ENCODE measurements around the gene SLN.

The SLN gene

DNA sequence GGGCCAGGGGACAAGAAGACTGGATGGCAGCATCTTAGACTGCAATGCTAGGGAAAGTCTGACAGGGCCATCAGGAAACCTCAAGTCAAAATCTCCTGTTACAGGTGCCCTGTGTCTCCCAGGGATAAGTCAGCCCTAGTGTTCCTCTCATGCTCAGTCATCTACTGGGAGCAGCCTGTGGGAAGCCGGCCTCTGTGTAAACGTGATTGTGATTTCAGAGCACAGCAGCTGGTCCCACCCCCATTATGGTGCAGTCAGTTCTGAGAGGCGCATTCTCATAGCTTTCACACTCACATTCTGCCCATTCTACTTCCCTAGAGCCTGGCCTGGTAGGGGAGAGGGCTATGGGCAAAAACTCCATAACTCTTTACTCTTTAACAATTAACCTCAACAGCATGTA lies 7.2 kb upstream of the SLN start:
- H3K27me3 ChIP-seq, result no peaks in the 10 kb centered on the region
- H3K4me1 ChIP-seq, result peaks cover 0 to 10% (median 0%) of the 10 kb centered on the region in 4 donors
- intact Hi-C loops (cut with DNase I; ENCODE audit: low total_unique reads), result no loop called here
- TF ChIP-seq, protein P1, sequence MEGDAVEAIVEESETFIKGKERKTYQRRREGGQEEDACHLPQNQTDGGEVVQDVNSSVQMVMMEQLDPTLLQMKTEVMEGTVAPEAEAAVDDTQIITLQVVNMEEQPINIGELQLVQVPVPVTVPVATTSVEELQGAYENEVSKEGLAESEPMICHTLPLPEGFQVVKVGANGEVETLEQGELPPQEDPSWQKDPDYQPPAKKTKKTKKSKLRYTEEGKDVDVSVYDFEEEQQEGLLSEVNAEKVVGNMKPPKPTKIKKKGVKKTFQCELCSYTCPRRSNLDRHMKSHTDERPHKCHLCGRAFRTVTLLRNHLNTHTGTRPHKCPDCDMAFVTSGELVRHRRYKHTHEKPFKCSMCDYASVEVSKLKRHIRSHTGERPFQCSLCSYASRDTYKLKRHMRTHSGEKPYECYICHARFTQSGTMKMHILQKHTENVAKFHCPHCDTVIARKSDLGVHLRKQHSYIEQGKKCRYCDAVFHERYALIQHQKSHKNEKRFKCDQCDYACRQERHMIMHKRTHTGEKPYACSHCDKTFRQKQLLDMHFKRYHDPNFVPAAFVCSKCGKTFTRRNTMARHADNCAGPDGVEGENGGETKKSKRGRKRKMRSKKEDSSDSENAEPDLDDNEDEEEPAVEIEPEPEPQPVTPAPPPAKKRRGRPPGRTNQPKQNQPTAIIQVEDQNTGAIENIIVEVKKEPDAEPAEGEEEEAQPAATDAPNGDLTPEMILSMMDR (IDR thresholded peaks at IDR 0.05), result no peak
- no peak overlapping the region for H3K4me3 ChIP-seq
- DNase-seq, result no peak
- H3K36me3 ChIP-seq, result no peaks in the 10 kb centered on the region
- no peak overlapping the region for H3K27ac ChIP-seq
- no peaks in the 10 kb centered on the region for H3K9me3 ChIP-seq

DNA sequence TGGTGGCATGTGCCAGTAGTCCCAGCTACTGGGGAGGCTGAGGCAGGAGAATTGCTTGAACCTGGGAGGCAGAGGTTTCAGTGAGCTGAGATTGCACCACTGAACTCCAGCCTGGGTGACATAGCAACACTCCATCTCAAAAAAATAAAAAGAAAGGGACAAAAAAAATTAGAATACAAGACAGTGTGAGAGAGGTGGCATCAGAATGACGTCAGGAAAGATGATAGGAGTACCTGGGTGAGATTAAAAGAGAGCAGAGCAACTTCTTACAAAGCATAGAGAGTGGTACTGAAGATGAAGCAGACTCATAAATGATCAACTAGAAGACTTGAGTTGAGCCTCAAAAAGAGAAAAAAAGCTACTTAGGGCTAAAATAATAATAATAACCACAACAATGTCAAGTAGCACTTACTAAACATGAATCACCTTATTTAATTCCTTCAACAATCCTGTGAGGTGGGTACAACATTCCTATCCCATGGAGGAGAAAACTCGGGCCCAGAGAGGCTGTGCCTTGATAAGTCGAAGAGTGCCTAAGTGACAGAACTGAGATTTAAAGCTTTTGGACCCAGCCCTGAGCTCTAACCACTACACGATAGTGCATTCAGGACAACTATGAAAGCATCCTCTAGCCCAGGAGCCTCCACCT lies 5.2 kb upstream of the SLN start:
- no peaks in the 10 kb centered on the region for H3K9me3 ChIP-seq
- H3K4me1 ChIP-seq, result peaks cover 0 to 10% (median 0%) of the 10 kb centered on the region in 4 donors
- TF ChIP-seq, protein P1 (IDR thresholded peaks at IDR 0.05), result no peak
- DNase-seq, result no peak
- intact Hi-C loops (cut with DNase I; ENCODE audit: low total_unique reads), result no loop called here
- no peak overlapping the region for H3K27ac ChIP-seq
- H3K27me3 ChIP-seq, result no peaks in the 10 kb centered on the region
- H3K4me3 ChIP-seq, result no peak overlapping the region
- H3K36me3 ChIP-seq, result no peaks in the 10 kb centered on the region

DNA sequence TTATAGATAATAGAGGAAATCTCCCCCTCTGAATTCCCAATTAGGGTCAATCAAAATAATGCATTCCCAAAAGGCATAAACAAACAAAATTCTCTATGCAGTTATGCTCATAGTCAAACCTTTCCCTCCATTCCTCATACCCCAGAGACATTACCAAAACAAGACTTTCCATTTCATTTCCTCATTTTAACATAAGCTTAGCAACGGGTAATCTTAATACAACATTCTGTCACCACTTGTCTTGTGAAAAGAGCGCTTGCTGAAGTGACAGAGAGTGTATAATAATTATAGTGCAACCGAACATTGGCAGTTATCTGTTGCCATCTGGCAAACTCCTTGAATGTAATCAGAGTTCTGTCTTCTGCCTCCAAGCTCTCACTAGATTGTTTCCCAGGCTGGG lies 1.2 kb upstream of the SLN start:
- Histone ChIP-seq H3K4me3 (no peak overlapping the region), H3K9me3 (no peaks in the 10 kb centered on the region), H3K36me3 (no peaks in the 10 kb centered on the region), H3K27ac (no peak overlapping the region), H3K27me3 (peaks cover 0 to 3% of the 10 kb centered on the region in 2 donors), H3K4me1 (no peaks in the 10 kb centered on the region)
- TF ChIP-seq, protein P1 (IDR thresholded peaks at IDR 0.05), result no peak
- intact Hi-C loops (cut with DNase I; ENCODE audit: low total_unique reads), result no loop called here
- no peak for DNase-seq

DNA sequence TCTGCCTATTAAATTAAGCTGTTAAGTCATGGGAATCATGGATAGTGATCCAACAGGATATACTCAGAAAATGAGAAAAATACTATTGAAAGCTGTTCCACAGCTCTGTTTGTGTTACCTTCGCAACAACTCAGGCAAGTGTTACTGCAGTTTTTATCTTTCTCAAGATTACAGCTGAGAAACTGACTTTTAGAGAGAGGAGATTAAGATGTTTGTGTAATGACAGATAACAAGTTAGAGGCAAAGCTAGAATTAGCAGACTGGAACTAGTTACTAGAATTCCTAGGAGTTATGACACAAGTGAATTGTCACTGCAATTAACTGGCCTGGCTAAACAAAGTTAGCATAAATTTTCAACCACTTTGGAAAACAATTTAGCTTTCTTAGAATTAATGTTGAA lies 1.6 kb downstream of the SLN start:
- Histone ChIP-seq H3K4me1 (no peaks in the 10 kb centered on the region), H3K27me3 (peaks cover 0 to 3% of the 10 kb centered on the region in 2 donors), H3K36me3 (no peaks in the 10 kb centered on the region), H3K9me3 (no peaks in the 10 kb centered on the region), H3K27ac (no peak overlapping the region), H3K4me3 (no peak overlapping the region)
- intact Hi-C loops (cut with DNase I; ENCODE audit: low total_unique reads), result no loop called here
- TF ChIP-seq, protein P1 (IDR thresholded peaks at IDR 0.05), result no peak
- no peak for DNase-seq

DNA sequence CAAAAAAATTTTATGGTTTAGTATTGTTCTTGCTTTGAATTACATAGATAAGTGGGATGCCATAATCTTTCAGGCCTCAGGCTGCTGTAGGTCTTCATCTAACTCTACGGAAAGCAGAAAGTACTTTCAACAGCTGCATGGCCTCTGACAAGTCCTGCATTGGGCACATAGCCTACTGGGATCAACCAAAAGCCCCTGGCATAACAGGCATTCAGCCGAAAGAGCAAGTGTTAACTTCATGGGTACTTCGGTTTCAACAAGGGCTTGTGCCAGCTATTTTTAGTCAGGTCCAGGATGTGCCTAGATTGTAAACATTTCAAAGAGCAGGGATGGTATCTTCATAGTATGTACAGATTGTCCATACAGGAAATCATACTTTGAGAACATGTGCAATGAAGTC lies 3.1 kb downstream of the SLN start:
- intact Hi-C loops (cut with DNase I; ENCODE audit: low total_unique reads), result no loop called here
- Histone ChIP-seq H3K4me1 (no peaks in the 10 kb centered on the region), H3K36me3 (no peaks in the 10 kb centered on the region), H3K9me3 (no peaks in the 10 kb centered on the region), H3K27ac (no peak overlapping the region), H3K27me3 (peaks cover 0 to 3% of the 10 kb centered on the region in 2 donors), H3K4me3 (no peak overlapping the region)
- DNase-seq, result no peak
- TF ChIP-seq, protein P1 (IDR thresholded peaks at IDR 0.05), result no peak

DNA sequence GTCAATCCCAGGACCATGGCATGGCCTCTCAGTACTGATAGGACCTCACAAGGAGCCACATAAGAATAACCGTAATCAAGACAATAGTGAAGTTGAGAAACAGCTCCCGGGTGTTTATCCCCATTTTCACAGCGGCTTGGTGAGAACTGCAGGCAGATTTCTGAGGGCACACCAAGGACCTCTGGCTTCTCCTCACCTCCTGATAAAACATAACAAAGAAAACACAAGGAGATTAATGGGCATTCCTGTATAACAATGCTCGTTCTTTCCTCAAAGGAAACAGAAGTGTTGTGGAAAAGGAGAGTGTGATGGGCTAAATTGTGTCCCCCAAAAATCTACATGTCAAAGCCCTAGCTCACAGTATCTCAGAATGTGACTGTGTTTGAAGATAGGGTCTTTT lies 4.0 kb downstream of the SLN start:
- Histone ChIP-seq H3K36me3 (no peaks in the 10 kb centered on the region), H3K27ac (no peak overlapping the region), H3K27me3 (peaks cover 0 to 3% of the 10 kb centered on the region in 2 donors), H3K4me3 (no peak overlapping the region), H3K9me3 (no peaks in the 10 kb centered on the region), H3K4me1 (no peaks in the 10 kb centered on the region)
- TF ChIP-seq, protein P1 (IDR thresholded peaks at IDR 0.05), result no peak
- no peak for DNase-seq
- intact Hi-C loops (cut with DNase I; ENCODE audit: low total_unique reads), result no loop called here

Data from tibial artery (tissue), 4 donors.